ENCODE results near the gene RNPEPL1. TPM values are rescaled to one million over a fixed set of nuclear protein-coding genes. Genes with fewer than 3 reads are reported as not detected.

Gene RNPEPL1
- total RNA-seq, 1 experiment from 2014 or later = 31.5 TPM

DNA sequence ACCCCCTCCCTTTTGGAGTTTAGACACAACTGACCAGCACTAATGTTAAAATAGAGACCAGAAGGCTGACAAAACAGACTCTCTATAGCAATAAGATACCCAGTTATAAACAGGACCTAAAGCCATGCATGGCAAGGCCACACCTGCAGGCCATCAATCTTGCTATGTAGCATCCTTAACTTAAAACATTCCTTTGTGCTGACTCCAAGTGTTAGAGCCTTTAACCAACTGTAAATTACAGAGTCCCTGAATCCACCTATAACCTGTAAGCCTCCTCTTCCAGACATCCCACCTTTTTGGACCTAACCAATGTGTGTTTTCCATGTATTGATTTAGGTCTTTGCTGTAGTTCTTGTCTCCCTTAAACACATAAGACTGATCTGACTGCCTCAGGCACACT, 28.4 kb upstream of the RNPEPL1 start:
- Mint-ChIP-seq H3K9me3 (ENCODE audit: unreplicated experiment) (peaks cover 8% of the 10 kb centered on the region), H3K4me1 (ENCODE audit: insufficient read depth, unreplicated experiment) (no peaks in the 10 kb centered on the region), H3K27ac (ENCODE audit: low read depth, unreplicated experiment) (no peak overlapping the region), H3K27me3 (ENCODE audit: insufficient read depth, unreplicated experiment) (no peaks in the 10 kb centered on the region), H3K36me3 (ENCODE audit: insufficient read depth, unreplicated experiment) (peaks cover 37% of the 10 kb centered on the region), H3K4me3 (ENCODE audit: unreplicated experiment) (no peak overlapping the region)
- CTCF ChIA-PET = interaction anchor here (2.1 kb wide), 1 partner anchor 26 kb away, joined by 8 read pairs; no protein-coding TSS in a partner anchor
- no peak for DNase-seq (ENCODE audit: unreplicated experiment)
- TF ChIP-seq, protein P1, sequence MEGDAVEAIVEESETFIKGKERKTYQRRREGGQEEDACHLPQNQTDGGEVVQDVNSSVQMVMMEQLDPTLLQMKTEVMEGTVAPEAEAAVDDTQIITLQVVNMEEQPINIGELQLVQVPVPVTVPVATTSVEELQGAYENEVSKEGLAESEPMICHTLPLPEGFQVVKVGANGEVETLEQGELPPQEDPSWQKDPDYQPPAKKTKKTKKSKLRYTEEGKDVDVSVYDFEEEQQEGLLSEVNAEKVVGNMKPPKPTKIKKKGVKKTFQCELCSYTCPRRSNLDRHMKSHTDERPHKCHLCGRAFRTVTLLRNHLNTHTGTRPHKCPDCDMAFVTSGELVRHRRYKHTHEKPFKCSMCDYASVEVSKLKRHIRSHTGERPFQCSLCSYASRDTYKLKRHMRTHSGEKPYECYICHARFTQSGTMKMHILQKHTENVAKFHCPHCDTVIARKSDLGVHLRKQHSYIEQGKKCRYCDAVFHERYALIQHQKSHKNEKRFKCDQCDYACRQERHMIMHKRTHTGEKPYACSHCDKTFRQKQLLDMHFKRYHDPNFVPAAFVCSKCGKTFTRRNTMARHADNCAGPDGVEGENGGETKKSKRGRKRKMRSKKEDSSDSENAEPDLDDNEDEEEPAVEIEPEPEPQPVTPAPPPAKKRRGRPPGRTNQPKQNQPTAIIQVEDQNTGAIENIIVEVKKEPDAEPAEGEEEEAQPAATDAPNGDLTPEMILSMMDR (IDR thresholded peaks at IDR 0.05; ENCODE audit: unreplicated experiment) = no peak
- no TSS peak for BruUV-seq (replicated peaks)
- POLR2A ChIA-PET = no interaction called here
- intact Hi-C loops (cut with micrococcal nuclease) = no loop called here

DNA sequence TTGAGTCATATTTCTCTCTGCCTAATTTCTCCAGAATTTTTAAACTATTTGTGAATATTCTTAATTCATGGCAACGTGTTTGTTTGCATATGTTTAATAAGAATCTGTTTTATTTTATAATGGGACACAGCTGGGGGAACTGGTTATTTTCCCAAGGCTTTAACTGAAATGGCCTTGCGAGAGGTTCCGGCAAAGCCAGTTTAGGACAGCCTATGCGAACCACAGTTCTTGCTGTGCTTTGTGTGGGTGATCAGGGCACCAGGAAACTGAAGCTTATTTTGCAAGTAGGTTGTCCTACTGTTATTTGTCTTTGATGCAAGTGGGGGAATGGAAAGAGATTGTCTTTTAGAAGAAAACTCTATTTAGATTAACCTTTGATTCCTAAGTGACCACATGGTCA, 17.0 kb upstream of the RNPEPL1 start:
- intact Hi-C loops (cut with micrococcal nuclease) = no loop called here
- Mint-ChIP-seq H3K27me3 (ENCODE audit: insufficient read depth, unreplicated experiment) (no peaks in the 10 kb centered on the region), H3K36me3 (ENCODE audit: insufficient read depth, unreplicated experiment) (peaks cover 24% of the 10 kb centered on the region), H3K27ac (ENCODE audit: low read depth, unreplicated experiment) (no peak overlapping the region), H3K4me1 (ENCODE audit: insufficient read depth, unreplicated experiment) (peaks cover 1% of the 10 kb centered on the region), H3K4me3 (ENCODE audit: unreplicated experiment) (no peak overlapping the region), H3K9me3 (ENCODE audit: unreplicated experiment) (no peaks in the 10 kb centered on the region)
- TF ChIP-seq, protein P1 (IDR thresholded peaks at IDR 0.05; ENCODE audit: unreplicated experiment) = no peak
- ChIA-PET CTCF (interaction anchor here (0.9 to 1.7 kb wide), 2 partner anchors 14 to 37 kb away, joined by 3 read pairs; no protein-coding TSS in a partner anchor), POLR2A (interaction anchor here (0.6 to 1.4 kb wide), 4 partner anchors 9 to 257 kb away, joined by 3 to 4 read pairs (median 3); partner anchors contain the start of gene CAPN10)
- no peak for DNase-seq (ENCODE audit: unreplicated experiment)
- BruUV-seq (replicated peaks) = no TSS peak

DNA sequence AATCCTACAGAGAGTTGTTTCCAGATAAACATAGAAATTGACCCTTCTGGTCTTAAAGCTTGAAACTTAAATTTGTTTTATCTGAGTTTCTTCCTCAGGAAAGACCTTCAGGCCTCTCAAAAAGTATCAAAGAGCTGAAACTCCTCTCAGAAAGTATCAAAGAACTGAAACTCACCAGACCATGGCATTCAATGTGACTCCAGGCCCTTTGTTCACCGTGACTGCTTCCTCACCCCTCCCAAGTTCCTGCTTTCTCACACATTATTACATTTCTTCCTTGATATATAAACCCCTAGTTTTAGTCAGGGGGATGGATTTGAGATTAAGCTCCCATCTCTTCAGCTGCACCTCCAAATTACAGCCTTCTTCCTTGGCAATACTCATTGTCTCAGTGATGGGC, 16.5 kb upstream of the RNPEPL1 start:
- no peak overlapping the region for H3K27ac Mint-ChIP-seq (ENCODE audit: low read depth, unreplicated experiment)
- no peak for DNase-seq (ENCODE audit: unreplicated experiment)
- POLR2A ChIA-PET = interaction anchor here (0.8 to 1.4 kb wide), 3 partner anchors 9 to 256 kb away, joined by 3 to 4 read pairs (median 3); partner anchors contain the start of gene CAPN10
- no peaks in the 10 kb centered on the region for H3K9me3 Mint-ChIP-seq (ENCODE audit: unreplicated experiment)
- BruUV-seq (replicated peaks) = no TSS peak
- TF ChIP-seq, protein P1 (IDR thresholded peaks at IDR 0.05; ENCODE audit: unreplicated experiment) = no peak
- H3K36me3 Mint-ChIP-seq (ENCODE audit: insufficient read depth, unreplicated experiment) = peaks cover 24% of the 10 kb centered on the region
- H3K4me3 Mint-ChIP-seq (ENCODE audit: unreplicated experiment) = no peak overlapping the region
- CTCF ChIA-PET = interaction anchor here (0.9 to 1.7 kb wide), 2 partner anchors 14 to 38 kb away, joined by 3 read pairs; no protein-coding TSS in a partner anchor
- intact Hi-C loops (cut with micrococcal nuclease) = no loop called here
- H3K27me3 Mint-ChIP-seq (ENCODE audit: insufficient read depth, unreplicated experiment) = no peaks in the 10 kb centered on the region
- H3K4me1 Mint-ChIP-seq (ENCODE audit: insufficient read depth, unreplicated experiment) = peaks cover 6% of the 10 kb centered on the region

DNA sequence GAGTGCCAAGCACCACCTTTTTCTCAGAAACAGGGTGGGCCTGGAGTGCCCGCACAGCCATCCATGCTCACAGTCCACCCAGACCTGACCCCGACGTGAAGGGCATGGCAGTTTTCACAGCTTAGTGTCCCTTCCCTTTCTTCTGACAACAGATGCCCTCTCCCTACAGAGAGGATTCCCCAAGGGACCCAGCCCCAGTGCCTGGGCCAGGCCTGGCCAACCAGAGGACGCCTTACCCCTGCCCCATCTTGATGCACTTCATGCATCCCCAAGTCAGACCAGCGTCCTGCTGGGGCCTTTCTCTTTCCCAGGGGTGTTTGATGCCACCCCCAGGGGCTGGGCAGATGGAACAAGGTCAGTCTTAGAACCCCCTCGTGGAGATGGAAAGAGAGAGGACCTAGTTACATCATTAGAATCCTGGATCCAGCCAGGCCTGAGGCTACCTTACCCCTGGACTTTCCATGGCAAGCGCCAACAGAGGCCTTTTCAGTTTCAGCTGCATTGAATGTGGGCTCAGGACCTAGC, 14.3 kb upstream of the RNPEPL1 start:
- Mint-ChIP-seq H3K27me3 (ENCODE audit: insufficient read depth, unreplicated experiment) (no peaks in the 10 kb centered on the region), H3K4me1 (ENCODE audit: insufficient read depth, unreplicated experiment) (peaks cover 15% of the 10 kb centered on the region), H3K9me3 (ENCODE audit: unreplicated experiment) (no peaks in the 10 kb centered on the region), H3K27ac (ENCODE audit: low read depth, unreplicated experiment) (no peak overlapping the region), H3K36me3 (ENCODE audit: insufficient read depth, unreplicated experiment) (peaks cover 30% of the 10 kb centered on the region), H3K4me3 (ENCODE audit: unreplicated experiment) (no peak overlapping the region)
- ChIA-PET CTCF (no interaction called here), POLR2A (interaction anchor here (0.7 kb wide), 1 partner anchor 32 kb away, joined by 3 read pairs; the partner anchor contains the start of gene CAPN10)
- DNase-seq (ENCODE audit: unreplicated experiment) = no peak
- intact Hi-C loops (cut with micrococcal nuclease) = no loop called here
- TF ChIP-seq, protein P1 (IDR thresholded peaks at IDR 0.05; ENCODE audit: unreplicated experiment) = no peak
- BruUV-seq (replicated peaks) = no TSS peak
